H1 (cell line): ENCODE data around the gene SOCS7. TPM values are rescaled to one million over a fixed set of nuclear protein-coding genes. Genes with fewer than 3 reads are reported as not detected.

Experiments used
- CTCF ChIA-PET: fragments of 300-600 bp; sonication (Branson Sonifier 250); formaldehyde crosslinking; loops from one replicate; lab custom pipeline; 2021; ENCODE audit not compliant: partially characterized antibody; lab: Charles Lee
- POLR2A ChIA-PET: fragments of 300-600 bp; sonication (Branson Sonifier 250); formaldehyde crosslinking; loops from one replicate; lab custom pipeline; 2021; ENCODE audit warnings: inconsistent platforms; ENCODE audit not compliant: partially characterized antibody; lab: Charles Lee
- DNase-seq, 2 experiments: peaks; one replicate each; pipeline versions ENCODE4 v3.0.0 to v3.0.0-alpha.2; 2010 to 2022; ENCODE audit warnings: low spot score in 2 of 2, low read depth in 1 of 2, mixed read lengths in 1 of 2
- FAIRE-seq: peaks from 2 replicates; lab custom pipeline; 2011; peaks lifted over from hg19 to GRCh38; lab: Jason Lieb, UNC
- H2AFZ ChIP-seq: 2 replicates; pipeline ENCODE4 v1.8.1; 2012; ENCODE audit warnings: low read length, inconsistent platforms
- H2AK5ac ChIP-seq: 2 replicates; pipeline ENCODE4 v1.6.1; 2013; ENCODE audit warnings: low read depth, low read length
- H2BK120ac ChIP-seq: replicated peaks from 2 replicates; pipeline ENCODE3; 2013; ENCODE audit warnings: low read depth, low read length, inconsistent platforms
- H2BK12ac ChIP-seq: 2 replicates; pipeline ENCODE4 v1.6.1; 2013; ENCODE audit warnings: low read depth, low read length
- H2BK15ac ChIP-seq: 2 replicates; pipeline ENCODE4 v1.6.1; 2013; ENCODE audit warnings: low read length
- H2BK20ac ChIP-seq: 2 replicates; pipeline ENCODE4 v1.6.1; 2013; ENCODE audit warnings: low read length
- H2BK5ac ChIP-seq: 2 replicates; pipeline ENCODE4 v1.6.1; 2013; ENCODE audit warnings: low read depth, low read length
- H3K14ac ChIP-seq: 2 replicates; pipeline ENCODE4 v1.6.1; 2013; ENCODE audit warnings: inconsistent platforms; ENCODE audit not compliant: insufficient read length
- H3K18ac ChIP-seq: 2 replicates; pipeline ENCODE4 v1.6.1; 2013; ENCODE audit warnings: low read length; ENCODE audit errors: extremely low read depth
- H3K23ac ChIP-seq: 2 replicates; pipeline ENCODE4 v1.6.1; 2013; ENCODE audit warnings: inconsistent platforms; ENCODE audit not compliant: insufficient read length
- H3K23me2 ChIP-seq: 2 replicates; pipeline ENCODE4 v1.6.1; 2013; ENCODE audit warnings: low read depth, low read length
- H3K27ac ChIP-seq: 2 replicates; pipeline ENCODE4 v1.6.1; 2011; ENCODE audit warnings: low read depth, low read length, inconsistent platforms
- H3K27me3 ChIP-seq, 4 experiments: replicated peaks in 1 of 4; 1 replicate in 1 of 4; 2 replicates in 3 of 4; pipeline versions ENCODE4 v1.6.1 to v1.8.1; 2011 to 2013; ENCODE audit warnings: low read length in 3 of 4, mild to moderate bottlenecking in 3 of 4, inconsistent platforms in 2 of 4, mixed read lengths in 2 of 4, moderate library complexity in 1 of 4; ENCODE audit not compliant: control insufficient read depth in 3 of 4, insufficient read depth in 3 of 4; ENCODE audit errors: extremely low read depth in 1 of 4
- H3K36me3 ChIP-seq, 4 experiments: 2 replicates each; pipeline versions ENCODE4 v1.6.1 to v1.8.1; 2011 to 2013; ENCODE audit warnings: mild to moderate bottlenecking in 4 of 4, low read length in 3 of 4, moderate library complexity in 2 of 4, control low read depth in 1 of 4, inconsistent platforms in 1 of 4; ENCODE audit not compliant: insufficient read depth in 4 of 4, control insufficient read depth in 2 of 4
- H3K4ac ChIP-seq: replicated peaks from 2 replicates; pipeline ENCODE3; 2013; ENCODE audit warnings: low read length, low read depth, mixed read lengths, inconsistent platforms; ENCODE audit not compliant: insufficient read length
- H3K4me1 ChIP-seq, 4 experiments: replicated peaks in 1 of 4; 1 replicate in 1 of 4; 2 replicates in 3 of 4; pipeline versions ENCODE4 v1.6.1 to v1.8.1; 2011 to 2013; ENCODE audit warnings: low read length in 3 of 4, inconsistent platforms in 2 of 4, mixed read lengths in 1 of 4; ENCODE audit not compliant: insufficient read depth in 4 of 4, control insufficient read depth in 3 of 4
- H3K4me2 ChIP-seq, 2 experiments: 2 replicates each; pipeline versions ENCODE4 v1.6.1 to v1.8.1; 2011 to 2013; ENCODE audit warnings: low read depth in 2 of 2, low read length in 2 of 2, control low read depth in 1 of 2, inconsistent platforms in 1 of 2, mild to moderate bottlenecking in 1 of 2; ENCODE audit not compliant: insufficient read depth in 1 of 2
- H3K4me3 ChIP-seq, 4 experiments: fragments of 200-600, 300-600 bp in 1 of 4; sonication (generic), shearing (Covaris generic), sonication (Bioruptor Twin) in 1 of 4; 2 replicates each; pipeline versions ENCODE4 v1.5.1 to v1.8.1; 2011 to 2016; ENCODE audit warnings: low read length in 4 of 4, low read depth in 3 of 4, control low read depth in 2 of 4, inconsistent platforms in 2 of 4, mild to moderate bottlenecking in 2 of 4, mixed read lengths in 1 of 4, moderate library complexity in 1 of 4; ENCODE audit not compliant: insufficient read depth in 2 of 4; ENCODE audit errors: extremely low read depth in 1 of 4
- H3K56ac ChIP-seq: replicated peaks from 2 replicates; pipeline ENCODE3; 2013; ENCODE audit warnings: low read depth, mild to moderate bottlenecking, mixed read lengths, low read length, inconsistent platforms; ENCODE audit not compliant: insufficient read length
- H3K79me1 ChIP-seq: 2 replicates; pipeline ENCODE4 v1.6.1; 2013; ENCODE audit warnings: low read depth, low read length, control low read depth
- H3K79me2 ChIP-seq, 2 experiments: 2 replicates each; pipeline versions ENCODE4 v1.6.1 to v1.8.1; 2012 to 2013; ENCODE audit warnings: low read length in 2 of 2, mild to moderate bottlenecking in 2 of 2, inconsistent platforms in 1 of 2; ENCODE audit not compliant: insufficient read depth in 2 of 2, control insufficient read depth in 1 of 2
- H3K9ac ChIP-seq, 4 experiments: replicated peaks in 1 of 4; 1 replicate in 1 of 4; 2 replicates in 3 of 4; pipeline versions ENCODE4 v1.6.1 to v1.8.1; 2011 to 2013; ENCODE audit warnings: low read depth in 3 of 4, low read length in 3 of 4, control low read depth in 2 of 4, mild to moderate bottlenecking in 2 of 4, moderate library complexity in 2 of 4, inconsistent platforms in 1 of 4; ENCODE audit errors: extremely low read depth in 1 of 4
- H3K9me3 ChIP-seq, 2 experiments: 2 replicates each; pipeline versions ENCODE4 v1.6.1 to v1.8.1; 2012 to 2013; ENCODE audit warnings: mild to moderate bottlenecking in 2 of 2, moderate library complexity in 2 of 2, control low read depth in 1 of 2, inconsistent platforms in 1 of 2, low read depth in 1 of 2, low read length in 1 of 2, mixed read lengths in 1 of 2; ENCODE audit not compliant: insufficient read depth in 2 of 2
- H4K20me1 ChIP-seq, 2 experiments: replicated peaks in 1 of 2; 2 replicates each; pipeline versions ENCODE3 to v1.8.1; 2011 to 2013; ENCODE audit warnings: inconsistent platforms in 2 of 2, low read length in 2 of 2, mild to moderate bottlenecking in 1 of 2; ENCODE audit not compliant: insufficient read depth in 2 of 2, control insufficient read depth in 1 of 2
- H4K5ac ChIP-seq: 2 replicates; pipeline ENCODE4 v1.6.1; 2013; ENCODE audit warnings: low read length, low read depth, mixed read lengths, inconsistent platforms; ENCODE audit not compliant: insufficient read length
- H4K8ac ChIP-seq: 2 replicates; pipeline ENCODE4 v1.8.0; 2013; ENCODE audit warnings: mild to moderate bottlenecking, moderate library complexity, low read length, inconsistent platforms; ENCODE audit not compliant: insufficient read depth; ENCODE audit errors: extremely low read depth
- H4K91ac ChIP-seq: replicated peaks from 2 replicates; pipeline ENCODE3; 2013; ENCODE audit warnings: low read length, mixed read lengths, inconsistent platforms; ENCODE audit not compliant: insufficient read length
- EZH2 ChIP-seq: fragments of 200-600 bp; sonication (generic); IDR thresholded peaks from 2 replicates; pipeline ENCODE4 v1.7.1; 2012; ENCODE audit warnings: low read depth, mild to moderate bottlenecking, moderate library complexity, low read length, inconsistent platforms; ENCODE audit not compliant: severe bottlenecking
- RXRA ChIP-seq: IDR thresholded peaks from 2 replicates; pipeline ENCODE4 v1.6.1; 2011; ENCODE audit warnings: low read depth, mild to moderate bottlenecking, low read length, moderate library complexity; ENCODE audit not compliant: insufficient read depth
- WGBS, 2 experiments: shearing (Covaris generic) in 1 of 2; methylation state at CpG; one replicate each; pipeline versions ENCODE4 v1.1.6 to v1.1.7; 2013 to 2015; ENCODE audit warnings: low lambda C conversion rate in 2 of 2, mixed read lengths in 2 of 2, inconsistent platforms in 1 of 2, low coverage in 1 of 2, missing lambda C conversion rate in 1 of 2; ENCODE audit not compliant: insufficient replicate concordance in 2 of 2, insufficient coverage in 1 of 2, insufficient read length in 1 of 2; ENCODE audit errors: extremely low coverage in 1 of 2, missing lambda C conversion rate in 1 of 2; 5-methylcytosine and 5-hydroxymethylcytosine counted together
- polyA plus RNA-seq, 7 experiments: library from polyadenylated mRNA; depleted of rRNA in 3 of 7; stranded (reverse) in 5 of 7; unstranded in 2 of 7; fragments of >200 nt in 5 of 7; fragments of 200-250 nt in 2 of 7; gene quantifications; 1 replicate in 5 of 7; 2 replicates in 1 of 7; 4 replicates in 1 of 7; pipeline versions ENCODE4 v1.2.1 to v1.2.3, GENCODE V29; 2011 to 2013; ENCODE audit warnings: missing spikeins in 2 of 7, mixed read lengths in 2 of 7
- total RNA-seq: library from RNA; stranded (reverse); fragmentation: NEBNext Ultra II Directional; extraction: Animal tissue kit (Norgen Biotek cat#: 25700); gene quantifications from 2 replicates; pipeline ENCODE4 v1.2.1, GENCODE V29; 2021
- TF ChIP-seq, protein P1 (sequence below): IDR thresholded peaks from 2 replicates; pipeline ENCODE4 v1.6.1; 2012; ENCODE audit warnings: inconsistent platforms

The SOCS7 gene
- total and polyA plus RNA-seq, 2 of the 8 experiments (the other 6 are each of a cell fraction or from before 2014, with no cell fraction given) = 13.5 to 26.9 TPM

- Histone ChIP-seq H3K9ac (no peak overlapping the region), H3K18ac (peak overlapping the region; percentile 57), H3K27ac (no peak overlapping the region), H4K8ac (no peak overlapping the region), H4K91ac (no peak overlapping the region), H3K79me1 (no peaks in the 10 kb centered on the region), H4K20me1 (no peaks in the 10 kb centered on the region), H2BK120ac (no peak overlapping the region), H3K4me2 (peak overlapping the region; percentile 52 to 84), H2BK15ac (peak overlapping the region; percentile 48), H3K9me3 (no peaks in the 10 kb centered on the region), H3K14ac (no peak overlapping the region), H3K4ac (no peak overlapping the region), H2AK5ac (peak overlapping the region; percentile 79; the same call in 1 of the 2 replicates), H3K4me1 (peaks cover 23 to 68% (median 50%) of the 10 kb centered on the region in 4 experiments), H2BK20ac (peak overlapping the region; percentile 91; the same call in 1 of the 2 replicates), H2AFZ (no peak overlapping the region), H4K5ac (no peak overlapping the region), H3K23me2 (peaks cover 14% of the 10 kb centered on the region; the same call in 1 of the 2 replicates), H3K4me3 (peak overlapping the region in 1 of 4 experiments; percentile 4; a peak in 2 of 8 replicates), H3K27me3 (peaks cover 0 to 19% (median 7%) of the 10 kb centered on the region in 4 experiments; a peak in 4 of 7 replicates), H3K56ac (no peak overlapping the region), H3K36me3 (no peaks in the 10 kb centered on the region)
- WGBS, 2 experiments = 72% methylated on average over 17 of the region's 17 CpGs; no CpG with 5 or more reads in 1 of the 2 experiments
- POLR2A ChIA-PET = interaction anchor here (0.6 to 6.6 kb wide), 10 partner anchors 7 to 1331 kb away, joined by 3 to 61 read pairs (median 5); no protein-coding TSS in a partner anchor
- no peak for FAIRE-seq
- TF ChIP-seq, protein P1, sequence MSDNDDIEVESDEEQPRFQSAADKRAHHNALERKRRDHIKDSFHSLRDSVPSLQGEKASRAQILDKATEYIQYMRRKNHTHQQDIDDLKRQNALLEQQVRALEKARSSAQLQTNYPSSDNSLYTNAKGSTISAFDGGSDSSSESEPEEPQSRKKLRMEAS = no peak
- TF ChIP-seq EZH2 (no peak), RXRA (no peak)
- TF ChIP-seq, all 59 proteins: peak for 0
- Histone ChIP-seq H3K23ac (no peak overlapping the region), H2BK5ac (peak overlapping the region; percentile 76; the same call in 1 of the 2 replicates), H3K79me2 (peaks cover 0 to 8% of the 10 kb centered on the region in 2 experiments; a peak in 1 of 4 replicates), H2BK12ac (peak overlapping the region; percentile 72; the same call in 1 of the 2 replicates)
- DNase-seq = no peak
- CTCF ChIA-PET = interaction anchor here (0.6 to 24.5 kb wide), 29 partner anchors 9 to 243 kb away, joined by 3 to 400 read pairs (median 4); partner anchors contain the start of genes GPR179 and SOCS7
Observed at GRCh38 chr17:38421871-38422827, 70.5 kb downstream of the SOCS7 start.
